ENCODE measurements around the gene CCDC142.
"Not testable (repeated sequence)": the region's sequence is repeated elsewhere in the genome, so short reads cannot be mapped to it uniquely, and the experiment has no call there.

Gene CCDC142

DNA sequence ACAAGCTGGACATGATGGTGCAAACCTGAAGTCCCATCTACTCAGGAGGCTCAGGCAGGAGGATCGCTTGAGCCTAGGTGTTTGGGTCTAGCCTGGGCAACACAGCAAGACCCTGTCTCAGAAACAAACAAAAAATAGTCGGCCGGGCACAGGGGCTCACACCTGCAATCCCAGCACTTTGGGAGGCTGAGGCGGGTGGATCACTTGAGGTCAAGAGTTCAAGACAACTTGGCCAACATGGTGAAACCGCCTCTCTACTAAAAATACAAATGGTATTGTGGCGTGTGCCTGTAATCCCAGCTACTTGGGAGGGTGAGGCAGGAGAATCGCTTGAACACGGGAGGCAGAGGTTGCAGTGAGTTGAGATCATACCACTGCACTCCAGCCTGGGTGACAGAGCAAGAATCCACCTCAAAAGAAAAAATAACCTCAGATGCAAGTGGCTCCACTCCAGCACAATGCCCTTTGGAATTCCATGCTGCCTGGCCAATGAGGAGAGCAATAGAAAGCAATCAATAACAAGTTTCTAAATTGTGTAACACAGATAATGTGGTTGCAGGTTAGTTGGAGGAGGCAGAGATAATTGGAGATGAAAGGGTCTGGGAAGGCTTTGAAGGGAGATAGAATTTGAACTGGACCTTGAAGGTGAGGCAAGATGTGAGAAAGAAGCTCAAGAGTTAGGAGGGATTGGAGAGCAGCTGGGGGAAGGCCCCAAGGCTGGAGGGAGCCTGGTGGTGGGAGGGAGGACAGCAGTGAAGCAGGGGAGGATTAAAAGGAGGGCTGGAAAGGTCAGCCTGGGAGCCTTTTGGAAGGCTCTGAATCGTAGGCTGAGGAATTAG, 6.1 kb upstream of the CCDC142 start:
- peak overlapping the region in 1 of 2 donors; percentile 28 for H3K4me3 ChIP-seq (ENCODE audit: low read depth in 1 of 2, low read length in 2 of 2)
- no peak overlapping the region for H3K27ac ChIP-seq (ENCODE audit: low read depth, low read length)
- peak overlapping the region; percentile 3 to 47 for H3K9ac ChIP-seq (ENCODE audit: low read depth in 1 of 2, low read length in 2 of 2)
- no peaks in the 10 kb centered on the region for H3K9me3 ChIP-seq (ENCODE audit: control insufficient read depth in 1 of 2, low read length in 2 of 2)
- H3K36me3 ChIP-seq (ENCODE audit: control insufficient read depth in 1 of 2, insufficient read depth in 2 of 2, low read length in 2 of 2): peaks cover 30 to 64% of the 10 kb centered on the region in 2 donors
- H3K4me1 ChIP-seq (ENCODE audit: control insufficient read depth in 1 of 2, insufficient read depth in 2 of 2, low read length in 2 of 2): peaks cover 17 to 25% of the 10 kb centered on the region in 2 donors
- no peaks in the 10 kb centered on the region for H3K27me3 ChIP-seq (ENCODE audit: control insufficient read depth in 1 of 2, insufficient read depth in 2 of 2, low read length in 2 of 2)

GRCh38 chr2:74486141-74486540, 3.3 kb upstream of the CCDC142 start:
- Histone ChIP-seq H3K27me3 (ENCODE audit: control insufficient read depth in 1 of 2, insufficient read depth in 2 of 2, low read length in 2 of 2) (no peaks in the 10 kb centered on the region), H3K36me3 (ENCODE audit: control insufficient read depth in 1 of 2, insufficient read depth in 2 of 2, low read length in 2 of 2) (peaks cover 5 to 37% of the 10 kb centered on the region in 2 donors), H3K4me3 (ENCODE audit: low read depth in 1 of 2, low read length in 2 of 2) (no peak overlapping the region), H3K4me1 (ENCODE audit: control insufficient read depth in 1 of 2, insufficient read depth in 2 of 2, low read length in 2 of 2) (peaks cover 25 to 40% of the 10 kb centered on the region in 2 donors), H3K9ac (ENCODE audit: low read depth in 1 of 2, low read length in 2 of 2) (no peak overlapping the region), H3K9me3 (ENCODE audit: control insufficient read depth in 1 of 2, low read length in 2 of 2) (no peaks in the 10 kb centered on the region), H3K27ac (ENCODE audit: low read depth, low read length) (no peak overlapping the region)

- peaks cover 27 to 36% of the 10 kb centered on the region in 2 donors for H3K4me1 ChIP-seq (ENCODE audit: control insufficient read depth in 1 of 2, insufficient read depth in 2 of 2, low read length in 2 of 2)
- not testable (repeated sequence) for H3K27ac ChIP-seq (ENCODE audit: low read depth, low read length); H3K9me3 ChIP-seq (ENCODE audit: control insufficient read depth in 1 of 2, low read length in 2 of 2); H3K27me3 ChIP-seq (ENCODE audit: control insufficient read depth in 1 of 2, insufficient read depth in 2 of 2, low read length in 2 of 2)
- peaks cover 0 to 33% of the 10 kb centered on the region in 2 donors for H3K36me3 ChIP-seq (ENCODE audit: control insufficient read depth in 1 of 2, insufficient read depth in 2 of 2, low read length in 2 of 2)
- H3K4me3 ChIP-seq (ENCODE audit: low read depth in 1 of 2, low read length in 2 of 2): peak overlapping the region; percentile 92 to 96
- H3K9ac ChIP-seq (ENCODE audit: low read depth in 1 of 2, low read length in 2 of 2): peak overlapping the region; percentile 67 to 98
Measured at GRCh38 chr2:74483675-74484164, 922 bp upstream of the CCDC142 start.

DNA sequence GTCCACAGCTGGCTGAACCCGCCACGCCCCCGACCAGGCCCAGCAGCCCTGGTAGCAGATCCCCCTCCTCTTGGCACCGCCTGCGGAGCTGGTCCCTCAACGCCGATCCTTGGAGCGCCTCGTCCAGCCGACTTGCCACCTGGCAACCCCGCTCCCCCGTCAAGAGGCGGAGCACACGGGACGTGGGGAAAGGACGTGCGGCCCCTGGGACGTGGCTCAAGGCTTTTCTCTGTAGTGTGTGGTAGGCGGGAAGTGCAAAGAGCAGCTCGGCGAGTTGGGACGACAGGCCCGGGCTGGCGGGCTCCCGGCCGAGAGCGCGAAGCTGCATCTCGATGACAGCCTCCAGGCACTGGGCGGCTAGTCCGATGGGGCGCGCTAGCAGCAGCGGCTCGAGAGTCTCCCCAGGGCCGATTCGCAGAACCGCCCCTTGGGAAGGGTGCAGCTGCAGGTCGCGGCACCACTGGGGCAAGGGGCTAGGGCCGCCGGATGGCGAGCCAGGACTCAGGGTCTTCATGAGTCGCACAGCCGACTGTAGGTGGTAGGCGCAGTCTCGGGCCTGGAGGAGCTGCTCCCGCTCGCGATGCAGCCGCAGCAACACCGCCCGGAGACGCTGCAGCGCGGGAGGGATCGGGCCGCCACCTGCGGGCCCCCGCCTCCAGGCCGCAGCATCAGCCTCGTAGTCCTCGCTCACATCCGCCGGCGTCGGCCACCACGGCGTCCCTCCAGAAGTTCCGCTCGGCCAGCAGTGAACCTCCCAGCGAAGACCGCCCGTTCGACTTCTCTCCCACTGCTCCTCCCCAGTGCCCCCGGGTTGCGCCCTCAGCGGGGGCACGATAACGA, 617 bp downstream of the CCDC142 start:
- Histone ChIP-seq H3K9ac (ENCODE audit: low read depth in 1 of 2, low read length in 2 of 2) (peak overlapping the region; percentile 67 to 98), H3K4me3 (ENCODE audit: low read depth in 1 of 2, low read length in 2 of 2) (peak overlapping the region; percentile 92 to 96), H3K27me3 (ENCODE audit: control insufficient read depth in 1 of 2, insufficient read depth in 2 of 2, low read length in 2 of 2) (no peaks in the 10 kb centered on the region), H3K36me3 (ENCODE audit: control insufficient read depth in 1 of 2, insufficient read depth in 2 of 2, low read length in 2 of 2) (peaks cover 0 to 28% of the 10 kb centered on the region in 2 donors), H3K9me3 (ENCODE audit: control insufficient read depth in 1 of 2, low read length in 2 of 2) (no peaks in the 10 kb centered on the region), H3K4me1 (ENCODE audit: control insufficient read depth in 1 of 2, insufficient read depth in 2 of 2, low read length in 2 of 2) (peaks cover 24 to 32% of the 10 kb centered on the region in 2 donors), H3K27ac (ENCODE audit: low read depth, low read length) (peak overlapping the region; percentile 84)

DNA sequence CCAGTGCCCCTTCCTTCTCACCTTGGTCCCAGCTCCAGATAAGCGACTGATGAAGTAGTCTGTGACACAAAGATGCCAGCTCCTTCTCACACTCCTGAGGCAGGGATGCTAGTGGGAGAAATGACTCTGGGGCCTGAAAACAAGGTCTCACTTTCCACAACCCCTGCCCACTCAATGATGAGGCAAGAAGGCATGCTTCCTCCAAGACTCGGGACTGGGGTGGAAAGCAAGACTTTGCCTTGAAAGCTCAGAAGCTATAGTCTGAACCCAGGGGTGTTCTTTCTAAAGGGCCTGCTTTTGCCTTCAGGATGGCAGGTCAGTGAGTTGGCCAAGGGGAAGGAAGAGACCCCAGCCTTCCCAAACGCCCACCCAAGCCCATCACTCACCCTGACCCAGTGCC, 1.4 kb downstream of the CCDC142 start:
- Histone ChIP-seq H3K36me3 (ENCODE audit: control insufficient read depth in 1 of 2, insufficient read depth in 2 of 2, low read length in 2 of 2) (peaks cover 0 to 30% of the 10 kb centered on the region in 2 donors), H3K27me3 (ENCODE audit: control insufficient read depth in 1 of 2, insufficient read depth in 2 of 2, low read length in 2 of 2) (no peaks in the 10 kb centered on the region), H3K9me3 (ENCODE audit: control insufficient read depth in 1 of 2, low read length in 2 of 2) (no peaks in the 10 kb centered on the region), H3K27ac (ENCODE audit: low read depth, low read length) (no peak overlapping the region), H3K4me3 (ENCODE audit: low read depth in 1 of 2, low read length in 2 of 2) (peak overlapping the region; percentile 92 to 96), H3K4me1 (ENCODE audit: control insufficient read depth in 1 of 2, insufficient read depth in 2 of 2, low read length in 2 of 2) (peaks cover 29 to 37% of the 10 kb centered on the region in 2 donors), H3K9ac (ENCODE audit: low read depth in 1 of 2, low read length in 2 of 2) (peak overlapping the region; percentile 67 to 98)

DNA sequence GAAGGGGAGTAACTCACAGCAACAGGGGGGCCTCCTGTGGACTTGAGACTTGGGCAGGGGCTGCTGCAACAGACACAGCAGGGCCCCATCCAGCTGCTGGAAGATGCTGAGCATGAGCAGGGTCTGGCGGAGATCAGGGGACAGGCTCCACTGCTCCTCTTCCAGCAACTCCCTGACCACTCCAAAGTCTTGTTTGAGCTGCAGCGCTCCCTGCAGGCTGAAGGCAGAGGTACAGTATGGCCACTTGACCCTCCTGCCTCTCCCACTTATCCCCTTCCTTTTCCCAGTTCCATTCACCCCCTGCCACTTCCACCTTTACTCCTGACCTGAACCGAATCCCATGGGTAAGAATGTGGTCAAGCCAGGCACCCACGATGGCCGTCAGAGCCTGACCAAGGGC, 7.9 kb downstream of the CCDC142 start:
- Histone ChIP-seq H3K27ac (ENCODE audit: low read depth, low read length) (no peak overlapping the region), H3K36me3 (ENCODE audit: control insufficient read depth in 1 of 2, insufficient read depth in 2 of 2, low read length in 2 of 2) (peaks cover 14 to 23% of the 10 kb centered on the region in 2 donors), H3K9ac (ENCODE audit: low read depth in 1 of 2, low read length in 2 of 2) (no peak overlapping the region), H3K27me3 (ENCODE audit: control insufficient read depth in 1 of 2, insufficient read depth in 2 of 2, low read length in 2 of 2) (no peaks in the 10 kb centered on the region), H3K4me3 (ENCODE audit: low read depth in 1 of 2, low read length in 2 of 2) (no peak overlapping the region), H3K4me1 (ENCODE audit: control insufficient read depth in 1 of 2, insufficient read depth in 2 of 2, low read length in 2 of 2) (peaks cover 21 to 36% of the 10 kb centered on the region in 2 donors), H3K9me3 (ENCODE audit: control insufficient read depth in 1 of 2, low read length in 2 of 2) (no peaks in the 10 kb centered on the region)

DNA sequence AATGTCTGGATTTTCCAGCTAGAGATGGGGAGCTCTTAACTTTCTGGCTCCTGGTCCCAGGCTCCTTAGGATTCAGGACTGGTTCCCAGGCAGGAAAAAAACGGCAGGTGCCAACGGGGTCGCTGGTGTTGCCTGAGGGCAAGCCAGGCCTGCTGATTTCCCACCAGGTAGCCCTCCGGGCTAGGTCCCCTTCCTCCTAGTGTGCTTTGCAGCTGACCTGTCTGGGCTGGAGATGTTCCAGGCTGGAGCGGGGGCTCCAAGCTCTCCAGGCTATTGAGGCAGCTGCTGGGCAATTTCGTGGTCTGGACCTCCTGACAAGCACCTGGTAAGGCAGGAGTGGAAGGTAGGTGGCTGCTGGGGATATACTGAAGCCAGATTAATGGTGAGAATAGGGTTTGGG, 8.3 kb downstream of the CCDC142 start:
- no peaks in the 10 kb centered on the region for H3K27me3 ChIP-seq (ENCODE audit: control insufficient read depth in 1 of 2, insufficient read depth in 2 of 2, low read length in 2 of 2)
- H3K9ac ChIP-seq (ENCODE audit: low read depth in 1 of 2, low read length in 2 of 2): no peak overlapping the region
- H3K9me3 ChIP-seq (ENCODE audit: control insufficient read depth in 1 of 2, low read length in 2 of 2): no peaks in the 10 kb centered on the region
- no peak overlapping the region for H3K27ac ChIP-seq (ENCODE audit: low read depth, low read length)
- peaks cover 14 to 23% of the 10 kb centered on the region in 2 donors for H3K36me3 ChIP-seq (ENCODE audit: control insufficient read depth in 1 of 2, insufficient read depth in 2 of 2, low read length in 2 of 2)
- peaks cover 19 to 33% of the 10 kb centered on the region in 2 donors for H3K4me1 ChIP-seq (ENCODE audit: control insufficient read depth in 1 of 2, insufficient read depth in 2 of 2, low read length in 2 of 2)
- no peak overlapping the region for H3K4me3 ChIP-seq (ENCODE audit: low read depth in 1 of 2, low read length in 2 of 2)

DNA sequence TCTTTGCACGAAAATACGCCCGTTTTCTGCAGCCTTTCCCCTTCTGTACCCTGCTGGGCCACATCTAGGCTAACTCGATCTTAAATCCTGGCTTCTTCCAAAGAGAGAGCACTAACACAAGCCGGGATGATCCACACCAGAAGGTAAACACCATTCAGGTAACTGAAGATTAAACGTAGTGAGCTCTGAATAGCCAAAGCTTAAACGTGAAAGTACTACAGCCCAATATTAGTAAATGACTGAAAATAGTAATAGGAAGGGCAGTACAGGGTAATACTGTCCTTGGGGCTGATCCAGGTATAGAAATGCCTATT, 9.9 kb downstream of the CCDC142 start:
- H3K36me3 ChIP-seq (ENCODE audit: control insufficient read depth in 1 of 2, insufficient read depth in 2 of 2, low read length in 2 of 2): peaks cover 14 to 23% of the 10 kb centered on the region in 2 donors
- peaks cover 19 to 33% of the 10 kb centered on the region in 2 donors for H3K4me1 ChIP-seq (ENCODE audit: control insufficient read depth in 1 of 2, insufficient read depth in 2 of 2, low read length in 2 of 2)
- H3K27me3 ChIP-seq (ENCODE audit: control insufficient read depth in 1 of 2, insufficient read depth in 2 of 2, low read length in 2 of 2): no peaks in the 10 kb centered on the region
- no peaks in the 10 kb centered on the region for H3K9me3 ChIP-seq (ENCODE audit: control insufficient read depth in 1 of 2, low read length in 2 of 2)
- H3K9ac ChIP-seq (ENCODE audit: low read depth in 1 of 2, low read length in 2 of 2): peak overlapping the region; percentile 96 to 97
- H3K4me3 ChIP-seq (ENCODE audit: low read depth in 1 of 2, low read length in 2 of 2): peak overlapping the region; percentile 93 to 98
- H3K27ac ChIP-seq (ENCODE audit: low read depth, low read length): peak overlapping the region; percentile 86

DNA sequence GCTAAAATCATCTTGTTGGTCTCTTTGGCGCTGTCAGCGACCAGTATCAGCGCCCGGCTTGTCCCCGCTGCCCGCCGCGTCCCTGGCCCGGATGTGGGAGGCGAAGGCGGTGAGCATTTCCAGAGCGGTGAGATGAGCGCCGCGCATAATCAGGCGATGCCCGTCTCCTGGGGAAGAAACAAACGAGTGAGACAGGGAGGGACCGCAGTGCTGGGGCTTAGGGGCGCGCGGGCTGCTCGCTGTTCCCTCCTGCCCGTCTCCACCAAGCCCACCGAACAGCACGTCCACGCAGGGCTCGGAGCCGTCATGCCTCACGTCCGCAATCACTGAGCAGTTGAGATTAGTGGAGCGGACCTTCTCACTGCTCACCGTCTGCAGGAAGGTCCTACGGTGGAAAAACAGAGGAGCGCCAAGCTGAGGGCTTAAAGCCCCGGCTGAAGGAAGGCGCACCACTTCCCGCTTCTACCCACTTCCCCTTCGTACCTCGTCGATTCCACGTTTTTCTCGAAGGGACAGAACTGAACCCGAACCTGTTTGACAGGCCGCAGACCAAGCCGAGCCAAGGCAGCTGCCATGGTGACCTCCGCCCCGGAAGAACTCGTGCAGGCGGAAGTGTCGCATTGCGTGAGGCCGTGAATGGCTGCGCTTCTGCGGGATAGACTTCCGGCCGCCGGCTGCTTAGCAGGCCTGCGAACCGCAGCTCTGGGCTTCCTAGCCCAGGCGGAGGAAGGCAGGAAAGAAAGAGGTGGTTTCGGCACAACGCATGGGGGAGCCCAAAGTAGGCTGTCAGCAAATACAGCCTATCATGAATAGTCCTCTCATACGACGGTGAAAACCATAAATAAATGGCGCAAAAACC, 10.5 kb downstream of the CCDC142 start, which contains the start of gene MRPL53:
MRPL53 (minus strand) TSS at position 595 of the 859 bp plus-strand sequence; CDS start at position 575, 20 bp downstream.
- Histone ChIP-seq H3K9me3 (ENCODE audit: control insufficient read depth in 1 of 2, low read length in 2 of 2) (no peaks in the 10 kb centered on the region), H3K27me3 (ENCODE audit: control insufficient read depth in 1 of 2, insufficient read depth in 2 of 2, low read length in 2 of 2) (no peaks in the 10 kb centered on the region), H3K36me3 (ENCODE audit: control insufficient read depth in 1 of 2, insufficient read depth in 2 of 2, low read length in 2 of 2) (peaks cover 14 to 19% of the 10 kb centered on the region in 2 donors)

More for the DNA sequence above, 10.5 kb downstream of the CCDC142 start, which contains the start of gene MRPL53:
- H3K9ac ChIP-seq (ENCODE audit: low read depth in 1 of 2, low read length in 2 of 2): peak within 1 kb of the TSS; percentile 96 to 97
- H3K4me1 ChIP-seq (ENCODE audit: control insufficient read depth in 1 of 2, insufficient read depth in 2 of 2, low read length in 2 of 2): peaks cover 15 to 30% of the 10 kb centered on the region in 2 donors
- peak within 1 kb of the TSS; percentile 86 for H3K27ac ChIP-seq (ENCODE audit: low read depth, low read length)
- H3K4me3 ChIP-seq (ENCODE audit: low read depth in 1 of 2, low read length in 2 of 2): peak within 1 kb of the TSS; percentile 93 to 98
